Limb (tissue), 2 donors: ENCODE measurements around the gene KBTBD8.

Experiments used
- DNase-seq, 2 donors: peaks; one replicate each; pipeline ENCODE4 v3.0.0-alpha.2; 2016; ENCODE audit errors: extremely low spot score in 2 of 2

KBTBD8 gene

GRCh38 chr3:66998113-66998903, at the start of gene KBTBD8:
KBTBD8 (plus strand) TSS chr3:66998307; CDS start chr3:66998356, 49 bp downstream.
- DNase-seq = peak in 1 of 2 donors; percentile 99

GRCh38 chr3:66948838-66949237, 49.3 kb upstream of the KBTBD8 start:
- DNase-seq = no peak

GRCh38 chr3:66949898-66950297, 48.2 kb upstream of the KBTBD8 start:
- no peak for DNase-seq

- DNase-seq = no peak
These were observed 45.8 kb upstream of the KBTBD8 start for GRCh38 chr3:66952357-66952756.

GRCh38 chr3:66953934-66954445, 44.1 kb upstream of the KBTBD8 start:
- DNase-seq = no peak

- DNase-seq = no peak
These were observed 41.4 kb upstream of the KBTBD8 start for GRCh38 chr3:66956742-66957141.

- DNase-seq = no peak
These were observed 40.7 kb upstream of the KBTBD8 start for GRCh38 chr3:66957367-66957766.

- DNase-seq = no peak
These were observed 40.0 kb upstream of the KBTBD8 start for GRCh38 chr3:66958067-66958466.

- no peak for DNase-seq
These were observed 35.4 kb upstream of the KBTBD8 start for GRCh38 chr3:66962664-66963063.

GRCh38 chr3:66971245-66971644, 26.9 kb upstream of the KBTBD8 start:
- DNase-seq = no peak

GRCh38 chr3:66971891-66972551, 26.1 kb upstream of the KBTBD8 start:
- peak; percentile 80 to 92 for DNase-seq

GRCh38 chr3:66980791-66981190, 17.3 kb upstream of the KBTBD8 start:
- no peak for DNase-seq

GRCh38 chr3:66983101-66983500, 15.0 kb upstream of the KBTBD8 start:
- no peak for DNase-seq

GRCh38 chr3:66985336-66985920, 12.7 kb upstream of the KBTBD8 start:
- no peak for DNase-seq

GRCh38 chr3:66986406-66986805, 11.7 kb upstream of the KBTBD8 start:
- no peak for DNase-seq

GRCh38 chr3:66989241-66989640, 8.9 kb upstream of the KBTBD8 start:
- DNase-seq = no peak

- DNase-seq = no peak
These were observed 8.0 kb upstream of the KBTBD8 start for GRCh38 chr3:66989860-66990696.

GRCh38 chr3:66991459-66991858, 6.6 kb upstream of the KBTBD8 start:
- no peak for DNase-seq

GRCh38 chr3:66993082-66993481, 5.0 kb upstream of the KBTBD8 start:
- DNase-seq = no peak

GRCh38 chr3:66994588-66994987, 3.5 kb upstream of the KBTBD8 start:
- no peak for DNase-seq

GRCh38 chr3:66996696-66997095, 1.4 kb upstream of the KBTBD8 start:
- DNase-seq = no peak
